Heart left ventricle (tissue), 16 donors: ENCODE data around the gene LRRC51. TPM values are rescaled to one million over a fixed set of nuclear protein-coding genes. Genes with fewer than 3 reads are reported as not detected.

Source experiments
- ATAC-seq, 4 donors: fragments of 200-7000 bp; cut with Tn5 transposase; one replicate each; pipeline ENCODE4 v1.9.1; 2020 to 2022; ENCODE audit warnings: moderate library complexity in 4 of 4, mild to moderate bottlenecking in 3 of 4, moderate number of reproducible peaks in 1 of 4
- DNase-seq, 5 donors: peaks; one replicate each; pipeline ENCODE4 v3.0.0-alpha.2; 2020
- H3K27ac ChIP-seq, 12 donors: fragments of 200-600 bp; sonication (generic) in 4 of 12; one replicate each; pipeline versions ENCODE4 v1.5.0 to v1.8.0; 2016 to 2022; ENCODE audit warnings: mild to moderate bottlenecking in 2 of 12
- H3K27me3 ChIP-seq, 9 donors: fragments of 200-600 bp; sonication (generic) in 2 of 9; one replicate each; pipeline versions ENCODE4 v1.5.1 to v1.8.0; 2016 to 2022; ENCODE audit warnings: mild to moderate bottlenecking in 3 of 9
- H3K36me3 ChIP-seq, 9 donors: fragments of 200-600 bp; sonication (generic) in 2 of 9; one replicate each; pipeline versions ENCODE4 v1.5.0 to v1.8.0; 2018 to 2022; ENCODE audit warnings: mild to moderate bottlenecking in 2 of 9
- H3K4me1 ChIP-seq, 12 donors: fragments of 200-600 bp; sonication (generic) in 4 of 12; one replicate each; pipeline versions ENCODE4 v1.5.0 to v1.8.0; 2016 to 2022; ENCODE audit warnings: mild to moderate bottlenecking in 3 of 12
- H3K4me3 ChIP-seq, 12 donors: fragments of 200-600 bp; sonication (generic) in 4 of 12; one replicate each; pipeline versions ENCODE4 v1.5.0 to v1.8.0; 2017 to 2022; ENCODE audit warnings: mild to moderate bottlenecking in 9 of 12, moderate library complexity in 4 of 12
- H3K9me3 ChIP-seq, 12 donors: fragments of 200-600 bp; sonication (generic) in 4 of 12; one replicate each; pipeline versions ENCODE4 v1.5.0 to v1.8.0; 2016 to 2022; ENCODE audit warnings: mild to moderate bottlenecking in 1 of 12
- POLR2A ChIP-seq, 2 donors: fragments of 450-650 bp; IDR thresholded peaks; one replicate each; pipeline ENCODE4 v1.6.1; 2017; ENCODE audit warnings: antibody characterized with exemption in 2 of 2, mild to moderate bottlenecking in 2 of 2, moderate library complexity in 2 of 2
- WGBS, 4 donors: extraction: QIAGEN DNeasy Blood & Tissue Kit in 2 of 4; methylation state at CpG; one replicate each; pipeline versions ENCODE4 v1.1.5 to v1.1.7; 2013 to 2018; 5-methylcytosine and 5-hydroxymethylcytosine counted together
- intact Hi-C, 10 donors: fragments of 100-400 bp; cut with DNase I; formaldehyde crosslinking; loops; one replicate each; pipeline versions ENCODE4 v1.11.1 to v1.14.2; 2022
- polyA plus RNA-seq, 2 donors: library from polyadenylated mRNA; stranded (reverse); fragments of 200-250 nt; gene quantifications; one replicate each; pipeline ENCODE4 v1.2.3, GENCODE V29; 2013
- total RNA-seq, 9 donors: library from RNA; depleted of rRNA in 2 of 9; stranded (reverse); fragments of >200 nt in 2 of 9; fragmentation: NEBNext Ultra II Directional in 3 of 9; extraction: Animal tissue kit (Norgen Biotek cat#: 25700) in 3 of 9; gene quantifications; one replicate each; pipeline versions ENCODE4 v1.1.0 to v1.2.4, GENCODE V29; 2016 to 2023
- TF ChIP-seq, protein P1 (sequence below), 12 donors: fragments of 200-600 bp; sonication (generic) in 4 of 12; IDR thresholded peaks; one replicate each; pipeline versions ENCODE4 v1.5.0 to v1.8.0; 2018 to 2022; ENCODE audit warnings: antibody characterized with exemption in 12 of 12, mild to moderate bottlenecking in 5 of 12
- donor health status: ischemic (EF 13 %, LVEDD 7.1; RV severe dilation, severe dysfunction).
- donor health status: healthy with polysubstance abuse.
- donor health status: DM: no; HTN: yes; CAD: no.
- donor health status: DM: no; HTN: no; CAD: no.
- donor health status: ischemic (EF 25% LVEDD 6.9; RV normal size, moderate dysfunction).
- donor health status: ischemic (EF 25% LVEDD 5.7; RV mildly dilated, moderate dysfunction).
- donor health status: healthy.
- donor health status: DM: yes; HTN: yes; CAD: no.
- donor health status: ischemic (EF 35%, LVEDD 5.7; RV mildly dilated, moderate dysfunction).
- donor health status: nonischemic (EF 11% LVEDD 7.7; RV severe dilation, severe dysfunction).
- donor health status: DM: yes; HTN: yes; CAD: no.
- donor health status: PGD.
- donor health status: ischemic (EF 29% LVEDD 5.4; RV normal size, mild dysfunction).
- donor health status: nonischemic (EF 23%, LVEDD 6.1; RV moderate dilation, normal function).

Gene LRRC51
- total and polyA plus RNA-seq, 11 donors = 2.0 to 9.3 (median 4.5) TPM

DNA sequence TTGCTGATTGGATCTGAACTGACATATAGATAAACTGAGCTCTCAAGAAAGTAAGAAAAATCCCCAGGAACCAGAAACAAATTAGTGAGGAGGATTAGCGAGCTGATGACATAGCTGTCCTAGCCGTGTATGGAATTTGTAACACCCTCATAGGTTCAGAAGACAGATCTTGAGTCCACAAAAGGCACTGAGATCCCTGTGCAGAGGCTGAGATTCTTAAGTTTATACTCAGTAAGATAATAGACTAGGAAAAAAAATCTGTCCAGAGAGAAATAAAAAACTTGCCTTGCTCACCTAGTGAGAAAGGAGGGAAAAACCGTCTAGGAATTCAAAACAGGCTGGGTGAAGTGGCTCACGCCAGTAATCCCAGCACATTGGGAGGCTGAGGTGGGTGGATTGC, 4.9 kb upstream of the LRRC51 start:
- H3K27me3 ChIP-seq = no peaks in the 10 kb centered on the region
- no peaks in the 10 kb centered on the region for H3K9me3 ChIP-seq
- peaks cover 0 to 52% (median 11%) of the 10 kb centered on the region in 12 donors for H3K4me1 ChIP-seq
- H3K27ac ChIP-seq = no peak overlapping the region
- peaks cover 0 to 3% (median 0%) of the 10 kb centered on the region in 9 donors for H3K36me3 ChIP-seq
- ATAC-seq (no peak), DNase-seq (no peak)
- intact Hi-C loops = loop anchor here in 2 of 10 donors (5.0 kb wide), 1 partner anchor 33 kb away; no protein-coding TSS in a partner anchor
- WGBS, 4 donors = 80 to 95% (median 92%) methylated on average over 4 of the region's 4 CpGs
- no peak for TF ChIP-seq POLR2A (IDR thresholded peaks at IDR 0.05)
- TF ChIP-seq, protein P1, sequence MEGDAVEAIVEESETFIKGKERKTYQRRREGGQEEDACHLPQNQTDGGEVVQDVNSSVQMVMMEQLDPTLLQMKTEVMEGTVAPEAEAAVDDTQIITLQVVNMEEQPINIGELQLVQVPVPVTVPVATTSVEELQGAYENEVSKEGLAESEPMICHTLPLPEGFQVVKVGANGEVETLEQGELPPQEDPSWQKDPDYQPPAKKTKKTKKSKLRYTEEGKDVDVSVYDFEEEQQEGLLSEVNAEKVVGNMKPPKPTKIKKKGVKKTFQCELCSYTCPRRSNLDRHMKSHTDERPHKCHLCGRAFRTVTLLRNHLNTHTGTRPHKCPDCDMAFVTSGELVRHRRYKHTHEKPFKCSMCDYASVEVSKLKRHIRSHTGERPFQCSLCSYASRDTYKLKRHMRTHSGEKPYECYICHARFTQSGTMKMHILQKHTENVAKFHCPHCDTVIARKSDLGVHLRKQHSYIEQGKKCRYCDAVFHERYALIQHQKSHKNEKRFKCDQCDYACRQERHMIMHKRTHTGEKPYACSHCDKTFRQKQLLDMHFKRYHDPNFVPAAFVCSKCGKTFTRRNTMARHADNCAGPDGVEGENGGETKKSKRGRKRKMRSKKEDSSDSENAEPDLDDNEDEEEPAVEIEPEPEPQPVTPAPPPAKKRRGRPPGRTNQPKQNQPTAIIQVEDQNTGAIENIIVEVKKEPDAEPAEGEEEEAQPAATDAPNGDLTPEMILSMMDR (IDR thresholded peaks at IDR 0.05) = no peak
- H3K4me3 ChIP-seq = no peak overlapping the region

DNA sequence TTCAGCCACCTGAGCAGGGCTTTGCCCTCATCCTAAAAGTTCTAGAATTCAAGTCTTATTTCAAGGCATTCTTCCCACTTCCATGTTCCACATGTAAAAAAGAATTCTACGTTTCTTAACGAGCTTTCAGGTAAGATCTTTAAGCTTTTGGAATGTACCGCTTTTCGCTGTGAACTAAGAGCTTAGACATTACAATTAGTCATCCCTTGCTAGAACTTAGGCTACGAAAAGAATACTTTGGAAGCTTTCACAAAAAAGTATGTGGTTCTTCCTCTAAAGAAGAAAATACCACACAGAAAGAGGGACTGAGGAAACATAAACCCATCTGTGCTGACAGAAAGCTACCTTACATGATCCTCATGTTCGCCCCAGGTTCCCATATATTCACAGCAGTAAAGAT, 2.2 kb upstream of the LRRC51 start:
- intact Hi-C loops = loop anchor here in 3 of 10 donors (2.0 to 5.0 kb wide), 2 partner anchors 36 to 38 kb away; no protein-coding TSS in a partner anchor
- no peak for DNase-seq
- H3K4me1 ChIP-seq = peaks cover 0 to 51% (median 16%) of the 10 kb centered on the region in 12 donors
- ATAC-seq = no peak
- H3K36me3 ChIP-seq = peaks cover 0 to 3% (median 0%) of the 10 kb centered on the region in 9 donors
- WGBS, 4 donors = 81 to 86% (median 84%) methylated on average over 6 of the region's 6 CpGs
- TF ChIP-seq, protein P1 (IDR thresholded peaks at IDR 0.05) = no peak
- no peak for TF ChIP-seq POLR2A (IDR thresholded peaks at IDR 0.05)
- no peaks in the 10 kb centered on the region for H3K27me3 ChIP-seq
- H3K4me3 ChIP-seq = peak overlapping the region in 1 of 12 donors; percentile 94
- H3K27ac ChIP-seq = peak overlapping the region in 3 of 12 donors; percentile 40 to 93 (median 86)
- H3K9me3 ChIP-seq = no peaks in the 10 kb centered on the region

DNA sequence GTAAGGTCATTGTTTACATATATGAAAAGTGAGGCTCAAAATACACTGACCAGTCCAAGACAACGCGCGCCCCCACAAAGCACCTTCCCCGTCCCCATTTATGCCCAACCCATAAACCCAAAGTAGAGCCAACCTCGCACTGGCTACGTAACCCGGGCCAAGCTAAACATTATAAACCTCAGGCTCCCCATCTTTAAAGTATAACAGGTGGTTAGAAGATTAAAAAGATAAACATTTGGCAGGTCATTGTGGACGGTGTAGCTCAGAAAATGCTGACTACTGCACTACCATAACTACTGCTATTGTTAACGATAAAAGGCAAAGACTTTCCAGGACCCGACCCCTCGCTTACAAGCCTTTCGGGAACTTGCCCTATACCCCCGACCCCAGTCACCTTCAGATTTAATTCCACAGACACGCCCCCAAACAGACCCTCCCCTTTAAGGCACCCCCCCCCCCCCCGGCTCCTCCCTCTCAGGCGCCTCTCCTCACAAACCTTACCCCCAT, 778 bp upstream of the LRRC51 start:
- Histone ChIP-seq H3K4me3 (peak overlapping the region; percentile 70 to 94 (median 82)), H3K27ac (peak overlapping the region; percentile 81 to 93 (median 87)), H3K27me3 (no peaks in the 10 kb centered on the region), H3K9me3 (no peaks in the 10 kb centered on the region), H3K36me3 (peaks cover 0 to 4% (median 0%) of the 10 kb centered on the region in 9 donors), H3K4me1 (peaks cover 0 to 49% (median 16%) of the 10 kb centered on the region in 12 donors)
- TF ChIP-seq POLR2A (IDR thresholded peaks at IDR 0.05) = no peak
- 6 to 12% (median 9%) methylated on average over 15 to 16 of the region's 16 CpGs for WGBS, 4 donors
- intact Hi-C loops = loop anchor here (1.0 to 5.0 kb wide), 8 partner anchors 23 to 43 kb away; partner anchors contain the start of genes ANAPC15 (in 3 of the 10) and LAMTOR1 (in 1 of the 10)
- ATAC-seq (peak in 3 of 4 donors; percentile 6 to 54 (median 19)), DNase-seq (no peak)

DNA sequence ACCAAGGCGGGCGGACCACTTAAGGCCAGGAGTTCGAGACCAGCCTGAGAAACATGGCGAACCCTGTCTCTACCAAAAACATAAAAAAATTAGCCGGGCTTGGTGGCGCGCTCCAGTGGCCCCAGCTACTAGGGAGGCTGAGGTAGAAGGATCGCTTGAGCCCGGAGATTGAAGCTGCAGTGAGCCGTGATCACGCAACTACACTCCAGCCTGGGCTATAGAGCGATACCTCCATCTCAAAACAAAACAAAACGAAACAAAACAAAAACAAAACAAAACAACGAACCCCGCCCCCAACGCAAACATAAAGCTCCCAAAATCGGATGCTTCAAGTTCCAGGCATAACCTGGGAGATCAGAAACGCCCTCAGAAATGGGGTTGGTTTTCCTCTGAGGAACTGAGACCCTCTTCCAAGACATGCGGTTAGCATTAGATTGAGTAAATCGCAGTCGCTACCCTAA, 564 bp downstream of the LRRC51 start:
- Histone ChIP-seq H3K36me3 (peaks cover 0 to 14% (median 1%) of the 10 kb centered on the region in 9 donors), H3K9me3 (no peaks in the 10 kb centered on the region), H3K4me3 (peak overlapping the region; percentile 11 to 94 (median 82)), H3K27ac (peak overlapping the region; percentile 77 to 93 (median 87)), H3K27me3 (no peaks in the 10 kb centered on the region), H3K4me1 (peaks cover 0 to 40% (median 16%) of the 10 kb centered on the region in 12 donors)
- ATAC-seq (no peak), DNase-seq (no peak)
- TF ChIP-seq, protein P1 (IDR thresholded peaks at IDR 0.05) = no peak
- no peak for TF ChIP-seq POLR2A (IDR thresholded peaks at IDR 0.05)
- intact Hi-C loops = loop anchor here in 5 of 10 donors (2.0 to 5.0 kb wide), 5 partner anchors 32 to 44 kb away; partner anchors contain the start of gene ANAPC15 (in 1 of the 5)
- WGBS, 4 donors = 68 to 77% (median 72%) methylated on average over 21 of the region's 21 CpGs
